OCI-LY1 (cell line): Measurements from ENCODE around the gene ARHGAP24.

ENCODE experiments used
- H2AFZ ChIP-seq: fragments of 200-600 bp; sonication (generic), shearing (Covaris generic); 2 replicates; pipeline ENCODE4 v1.6.0; 2014; ENCODE audit warnings: antibody characterized with exemption, mild to moderate bottlenecking, low read length
- H3F3A ChIP-seq: fragments of 200-600 bp; sonication (generic), shearing (Covaris generic); 2 replicates; pipeline ENCODE4 v1.6.0; 2014; ENCODE audit warnings: mild to moderate bottlenecking, antibody characterized with exemption, low read length, moderate library complexity; ENCODE audit not compliant: insufficient read depth
- H3K27ac ChIP-seq: fragments of 200-600 bp; sonication (generic); 2 replicates; pipeline ENCODE4 v1.5.1; 2014; ENCODE audit warnings: low read length, mixed run types, mild to moderate bottlenecking, low read depth; ENCODE audit not compliant: poor library complexity, severe bottlenecking
- H3K27me3 ChIP-seq: fragments of 200-600 bp; sonication (generic); 2 replicates; pipeline ENCODE4 v1.6.0; 2014; ENCODE audit warnings: antibody characterized with exemption, mild to moderate bottlenecking, low read length, moderate library complexity; ENCODE audit not compliant: insufficient read depth
- H3K36me3 ChIP-seq: fragments of 200-600 bp; sonication (generic); 2 replicates; pipeline ENCODE4 v1.6.1; 2014; ENCODE audit warnings: mild to moderate bottlenecking, antibody characterized with exemption, low read length, moderate library complexity, mixed read lengths; ENCODE audit not compliant: insufficient read depth
- H3K4me1 ChIP-seq: fragments of 200-600 bp; sonication (generic); 2 replicates; pipeline ENCODE4 v1.5.1; 2014; ENCODE audit warnings: mild to moderate bottlenecking, low read length, moderate library complexity; ENCODE audit not compliant: insufficient read depth, severe bottlenecking
- H3K4me2 ChIP-seq: fragments of 200-600 bp; sonication (generic), shearing (Covaris generic); 2 replicates; pipeline ENCODE4 v1.6.1; 2014; ENCODE audit warnings: low read length
- H3K4me3 ChIP-seq: fragments of 200-600 bp; sonication (generic); 2 replicates; pipeline ENCODE4 v1.5.1; 2014; ENCODE audit warnings: low read length, low read depth, mild to moderate bottlenecking, mixed read lengths; ENCODE audit not compliant: poor library complexity, severe bottlenecking
- H3K79me2 ChIP-seq: fragments of 200-600 bp; shearing (Covaris generic); 2 replicates; pipeline ENCODE4 v1.6.1; 2016; ENCODE audit warnings: mixed run types, low read length, mixed read lengths; ENCODE audit not compliant: insufficient read depth
- H3K9ac ChIP-seq: fragments of 200-600 bp; sonication (generic), shearing (Covaris generic); 2 replicates; pipeline ENCODE4 v1.6.1; 2014; ENCODE audit warnings: mild to moderate bottlenecking, low read length, mixed read lengths
- H3K9me2 ChIP-seq: fragments of 200-600 bp; sonication (generic), shearing (Covaris generic); 2 replicates; pipeline ENCODE4 v1.6.1; 2014; ENCODE audit warnings: low read depth, mild to moderate bottlenecking, low read length, mixed read lengths
- H3K9me3 ChIP-seq: fragments of 200-600 bp; shearing (Covaris generic); 2 replicates; pipeline ENCODE4 v1.6.1; 2014; ENCODE audit warnings: low read length, mixed read lengths
- H4K20me1 ChIP-seq: fragments of 200-600 bp; sonication (generic), shearing (Covaris generic); 2 replicates; pipeline ENCODE4 v1.6.0; 2016; ENCODE audit warnings: mild to moderate bottlenecking, low read length; ENCODE audit not compliant: insufficient read depth
- CTCF ChIP-seq: fragments of 200-600 bp; sonication (generic), shearing (Covaris generic); IDR thresholded peaks from 2 replicates; pipeline ENCODE4 v1.5.1; 2017; ENCODE audit warnings: mild to moderate bottlenecking, antibody characterized with exemption, low read length, moderate library complexity, mixed read lengths
- EZH2 ChIP-seq: fragments of 200-600 bp; sonication (generic), shearing (Covaris generic); IDR thresholded peaks from 2 replicates; pipeline ENCODE4 v1.8.0; 2017; ENCODE audit warnings: borderline replicate concordance, mixed run types, mild to moderate bottlenecking, antibody characterized with exemption, low read length, moderate library complexity, mixed read lengths

Gene ARHGAP24

GRCh38 chr4:85826060-85826678 is 351.2 kb downstream of the ARHGAP24 start:
- Histone ChIP-seq H3K4me1 (peaks cover 62% of the 10 kb centered on the region), H3K36me3 (peaks cover 14% of the 10 kb centered on the region; the same call in 1 of the 2 replicates), H3K9me2 (no peaks in the 10 kb centered on the region), H3F3A (no peaks in the 10 kb centered on the region), H3K27me3 (no peaks in the 10 kb centered on the region), H3K9ac (no peak overlapping the region; the same call in 1 of the 2 replicates), H2AFZ (no peak overlapping the region), H3K9me3 (no peaks in the 10 kb centered on the region), H3K79me2 (peaks cover 34% of the 10 kb centered on the region), H3K27ac (peak overlapping the region; percentile 62), H3K4me2 (peak overlapping the region; percentile 23), H3K4me3 (no peak overlapping the region), H4K20me1 (no peaks in the 10 kb centered on the region)
- TF ChIP-seq EZH2, result no peak
- peak; percentile 44; the same call in 1 of the 2 replicates for TF ChIP-seq CTCF

- TF ChIP-seq CTCF, result no peak
- TF ChIP-seq EZH2, result no peak
- Histone ChIP-seq H3K36me3 (peaks cover 14% of the 10 kb centered on the region; the same call in 1 of the 2 replicates), H3K27ac (no peak overlapping the region), H3K4me2 (no peak overlapping the region), H3K9me2 (no peaks in the 10 kb centered on the region), H3K4me3 (no peak overlapping the region), H3K27me3 (no peaks in the 10 kb centered on the region), H3K9ac (no peak overlapping the region), H3K9me3 (no peaks in the 10 kb centered on the region), H3K4me1 (peaks cover 46% of the 10 kb centered on the region), H3F3A (no peaks in the 10 kb centered on the region), H3K79me2 (peaks cover 39% of the 10 kb centered on the region), H2AFZ (no peak overlapping the region), H4K20me1 (no peaks in the 10 kb centered on the region)
These were observed 353.3 kb downstream of the ARHGAP24 start for GRCh38 chr4:85828027-85828890.

- peaks cover 19% of the 10 kb centered on the region; the same call in 1 of the 2 replicates for H3K36me3 ChIP-seq
- H3K9me3 ChIP-seq, result no peaks in the 10 kb centered on the region
- TF ChIP-seq CTCF (no peak), EZH2 (no peak)
- H3K9me2 ChIP-seq, result no peaks in the 10 kb centered on the region
- H3K9ac ChIP-seq, result no peak overlapping the region
- H2AFZ ChIP-seq, result no peak overlapping the region
- H3K4me1 ChIP-seq, result peaks cover 34% of the 10 kb centered on the region
- no peak overlapping the region for H3K4me2 ChIP-seq
- no peaks in the 10 kb centered on the region for H3K27me3 ChIP-seq
- no peak overlapping the region for H3K27ac ChIP-seq
- no peaks in the 10 kb centered on the region for H3F3A ChIP-seq
- H3K79me2 ChIP-seq, result peaks cover 42% of the 10 kb centered on the region
- no peak overlapping the region for H3K4me3 ChIP-seq
- no peaks in the 10 kb centered on the region for H4K20me1 ChIP-seq
These were observed 354.5 kb downstream of the ARHGAP24 start for GRCh38 chr4:85829276-85830051.
